Mesothelial cell of epicardium (in vitro differentiated cells): ENCODE measurements around the gene SEMA5B. TPM values are rescaled to one million over a fixed set of nuclear protein-coding genes. Genes with fewer than 3 reads are reported as not detected.

Experiments used
- DNase-seq, 2 experiments: peaks; one replicate each; pipeline ENCODE4 v3.0.0; 2021; ENCODE audit warnings: low spot score in 2 of 2; ENCODE audit not compliant: unreplicated experiment in 2 of 2
- H3K27ac Mint-ChIP-seq: 2 replicates; pipeline ENCODE4 v1.8.0; 2021; ENCODE audit warnings: mixed read lengths
- H3K27me3 Mint-ChIP-seq: 2 replicates; pipeline ENCODE4 v1.8.0; 2021; ENCODE audit warnings: low read depth, mixed read lengths
- H3K36me3 Mint-ChIP-seq: 2 replicates; pipeline ENCODE4 v1.8.0; 2021; ENCODE audit warnings: mixed read lengths
- H3K4me1 Mint-ChIP-seq: 2 replicates; pipeline ENCODE4 v1.8.0; 2021; ENCODE audit warnings: mixed read lengths
- H3K4me3 Mint-ChIP-seq: 2 replicates; pipeline ENCODE4 v1.8.0; 2021; ENCODE audit warnings: mild to moderate bottlenecking, moderate library complexity, mixed read lengths
- H3K9me3 Mint-ChIP-seq: 2 replicates; pipeline ENCODE4 v1.8.0; 2021; ENCODE audit warnings: mixed read lengths
- total RNA-seq: library from RNA; stranded (reverse); gene quantifications from 3 replicates; pipeline ENCODE4 v1.2.1, GENCODE V29; 2021
- TF ChIP-seq, protein P1 (sequence below): fragments of 200-600 bp; sonication (generic); IDR thresholded peaks from one replicate; pipeline ENCODE4 v1.5.0; 2021; ENCODE audit warnings: antibody characterized with exemption; ENCODE audit not compliant: unreplicated experiment

SEMA5B gene
- total RNA-seq, 1 donor from 2014 or later: 0.27 TPM

DNA sequence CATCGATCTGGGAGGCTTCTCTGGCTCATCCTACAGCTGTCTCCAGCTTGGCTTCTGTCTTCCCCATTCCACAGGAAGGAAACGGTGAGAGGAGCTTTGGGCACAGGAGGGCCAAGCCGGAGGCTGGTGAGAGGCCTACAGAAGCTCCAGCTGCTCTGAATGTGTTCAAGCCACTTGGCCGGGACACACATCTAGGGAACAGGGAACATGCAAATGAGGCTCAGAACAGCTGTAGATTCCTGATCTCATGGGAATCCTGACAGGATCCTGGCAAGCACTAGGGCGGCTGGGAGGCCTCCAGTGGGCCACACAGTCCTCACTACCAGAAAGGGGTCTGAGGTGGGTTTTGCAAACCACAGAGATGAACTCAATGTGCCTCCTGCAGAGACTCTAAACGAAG is 13.7 kb downstream of the SEMA5B start:
- peaks cover 40% of the 10 kb centered on the region for H3K27me3 Mint-ChIP-seq
- no peaks in the 10 kb centered on the region for H3K36me3 Mint-ChIP-seq
- H3K9me3 Mint-ChIP-seq: no peaks in the 10 kb centered on the region
- no peak overlapping the region for H3K4me3 Mint-ChIP-seq
- H3K4me1 Mint-ChIP-seq: no peaks in the 10 kb centered on the region
- H3K27ac Mint-ChIP-seq: no peak overlapping the region
- TF ChIP-seq, protein P1, sequence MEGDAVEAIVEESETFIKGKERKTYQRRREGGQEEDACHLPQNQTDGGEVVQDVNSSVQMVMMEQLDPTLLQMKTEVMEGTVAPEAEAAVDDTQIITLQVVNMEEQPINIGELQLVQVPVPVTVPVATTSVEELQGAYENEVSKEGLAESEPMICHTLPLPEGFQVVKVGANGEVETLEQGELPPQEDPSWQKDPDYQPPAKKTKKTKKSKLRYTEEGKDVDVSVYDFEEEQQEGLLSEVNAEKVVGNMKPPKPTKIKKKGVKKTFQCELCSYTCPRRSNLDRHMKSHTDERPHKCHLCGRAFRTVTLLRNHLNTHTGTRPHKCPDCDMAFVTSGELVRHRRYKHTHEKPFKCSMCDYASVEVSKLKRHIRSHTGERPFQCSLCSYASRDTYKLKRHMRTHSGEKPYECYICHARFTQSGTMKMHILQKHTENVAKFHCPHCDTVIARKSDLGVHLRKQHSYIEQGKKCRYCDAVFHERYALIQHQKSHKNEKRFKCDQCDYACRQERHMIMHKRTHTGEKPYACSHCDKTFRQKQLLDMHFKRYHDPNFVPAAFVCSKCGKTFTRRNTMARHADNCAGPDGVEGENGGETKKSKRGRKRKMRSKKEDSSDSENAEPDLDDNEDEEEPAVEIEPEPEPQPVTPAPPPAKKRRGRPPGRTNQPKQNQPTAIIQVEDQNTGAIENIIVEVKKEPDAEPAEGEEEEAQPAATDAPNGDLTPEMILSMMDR: no peak
- no peak for DNase-seq

DNA sequence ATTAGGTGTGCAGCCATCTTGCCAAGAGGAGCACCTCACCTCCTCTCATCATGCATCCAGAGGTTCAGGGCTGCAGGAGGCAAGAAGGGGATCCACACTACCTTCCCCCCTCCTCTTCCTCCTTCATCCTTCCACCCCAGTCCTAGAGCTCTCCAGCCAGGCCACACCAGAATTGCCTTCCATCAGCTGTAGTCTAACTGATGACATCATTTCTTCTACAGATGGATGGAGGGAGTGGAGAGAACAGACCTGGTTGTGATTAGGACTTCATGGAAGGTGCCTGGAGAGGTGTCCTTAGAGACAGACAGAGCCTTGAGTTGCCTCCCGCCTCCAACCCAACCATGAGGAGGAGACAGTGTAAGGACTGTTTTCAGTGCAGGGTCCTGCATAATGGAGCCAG is 14.9 kb downstream of the SEMA5B start:
- TF ChIP-seq, protein P1: no peak
- H3K9me3 Mint-ChIP-seq: no peaks in the 10 kb centered on the region
- DNase-seq: no peak
- no peaks in the 10 kb centered on the region for H3K4me1 Mint-ChIP-seq
- no peak overlapping the region for H3K4me3 Mint-ChIP-seq
- no peaks in the 10 kb centered on the region for H3K36me3 Mint-ChIP-seq
- H3K27me3 Mint-ChIP-seq: peaks cover 38% of the 10 kb centered on the region
- H3K27ac Mint-ChIP-seq: no peak overlapping the region

DNA sequence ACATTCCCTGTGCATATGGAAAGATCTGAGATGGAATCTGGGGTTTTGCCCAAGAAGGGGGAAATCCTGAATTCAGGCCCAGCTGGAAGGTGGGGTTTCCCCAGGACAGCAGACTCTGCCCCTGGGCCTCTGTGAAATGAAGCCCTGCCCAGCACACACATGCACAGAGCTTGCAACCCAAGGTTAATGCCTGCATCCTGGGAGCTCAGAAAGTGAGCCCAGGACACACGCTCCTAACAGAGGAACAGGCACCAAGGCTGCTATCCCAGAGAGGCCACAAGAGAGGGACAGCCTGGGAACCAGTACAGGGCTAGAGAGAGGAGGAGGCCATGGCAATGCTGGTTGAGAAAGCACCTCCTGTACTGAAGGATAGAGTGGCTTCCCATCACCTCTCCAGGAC is 16.1 kb downstream of the SEMA5B start:
- H3K36me3 Mint-ChIP-seq: no peaks in the 10 kb centered on the region
- H3K4me1 Mint-ChIP-seq: no peaks in the 10 kb centered on the region
- H3K9me3 Mint-ChIP-seq: no peaks in the 10 kb centered on the region
- no peak overlapping the region for H3K4me3 Mint-ChIP-seq
- H3K27ac Mint-ChIP-seq: no peak overlapping the region
- peaks cover 45% of the 10 kb centered on the region for H3K27me3 Mint-ChIP-seq
- TF ChIP-seq, protein P1: no peak
- no peak for DNase-seq

DNA sequence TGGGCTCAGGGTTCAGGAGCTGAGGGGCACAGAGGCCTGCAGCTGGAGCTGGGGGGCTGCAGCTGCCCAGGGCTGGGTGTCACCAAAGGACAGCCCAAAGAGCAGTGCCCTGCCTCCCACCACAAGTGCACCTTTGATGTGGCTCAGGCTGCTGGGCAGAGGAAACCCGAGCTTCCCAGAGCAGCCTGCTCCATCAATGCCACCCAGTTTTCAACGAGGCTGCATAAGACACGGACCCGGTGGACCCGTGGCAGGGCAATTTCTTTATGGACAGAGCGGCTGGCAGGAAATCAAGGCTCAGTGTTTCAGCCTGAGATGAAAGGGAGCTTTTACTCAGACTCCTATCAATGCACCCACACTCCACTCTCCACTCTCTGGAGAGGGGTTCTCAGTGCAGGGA is 18.7 kb downstream of the SEMA5B start:
- H3K9me3 Mint-ChIP-seq: no peaks in the 10 kb centered on the region

DNA sequence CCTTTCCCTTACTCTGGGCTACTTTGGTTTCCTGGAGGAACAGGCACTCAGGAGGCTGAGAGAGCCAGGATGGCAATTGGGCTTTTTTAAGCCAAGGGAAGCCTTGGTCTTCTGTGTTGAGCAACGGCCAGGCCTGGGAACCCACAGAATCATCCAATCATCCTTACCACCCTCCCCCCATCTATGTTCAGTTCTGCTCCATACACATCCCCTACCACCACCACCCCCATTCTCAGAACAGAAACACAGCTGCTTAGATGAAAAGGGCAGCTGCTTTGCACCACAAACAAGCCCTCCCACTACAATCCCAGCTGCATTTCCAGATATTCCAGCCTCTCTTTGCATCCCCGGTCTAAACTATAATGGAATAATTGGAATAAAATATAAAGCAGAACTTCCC is 21.0 kb downstream of the SEMA5B start:
- no peak for DNase-seq
- Mint-ChIP-seq H3K36me3 (no peaks in the 10 kb centered on the region), H3K27me3 (peaks cover 64% of the 10 kb centered on the region), H3K9me3 (no peaks in the 10 kb centered on the region), H3K27ac (no peak overlapping the region), H3K4me1 (no peaks in the 10 kb centered on the region), H3K4me3 (no peak overlapping the region)
- TF ChIP-seq, protein P1: no peak

More for the DNA sequence above, 18.7 kb downstream of the SEMA5B start:
- Mint-ChIP-seq H3K4me3 (no peak overlapping the region), H3K27me3 (peaks cover 51% of the 10 kb centered on the region), H3K36me3 (no peaks in the 10 kb centered on the region), H3K27ac (no peak overlapping the region), H3K4me1 (no peaks in the 10 kb centered on the region)
- no peak for DNase-seq
- TF ChIP-seq, protein P1: no peak

DNA sequence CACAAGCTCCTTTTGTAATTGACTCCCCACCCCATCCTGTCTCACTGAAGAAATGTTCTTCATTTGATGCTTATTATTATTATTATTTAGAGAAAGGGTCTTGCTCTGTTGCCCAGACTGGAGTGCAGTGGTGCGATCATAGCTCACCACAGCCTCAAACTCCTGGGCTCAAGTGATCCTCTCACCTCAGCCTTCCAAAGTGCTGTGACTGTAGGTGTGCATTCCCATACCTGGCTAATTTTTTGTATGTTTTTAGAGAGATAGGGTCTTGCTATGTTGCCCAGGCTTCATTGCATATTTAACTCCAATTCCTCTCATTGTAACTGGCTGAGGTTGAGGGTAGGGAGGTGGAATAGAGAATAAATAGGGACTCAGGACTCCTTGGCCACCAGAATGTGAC is 22.3 kb downstream of the SEMA5B start:
- no peaks in the 10 kb centered on the region for H3K36me3 Mint-ChIP-seq
- H3K27me3 Mint-ChIP-seq: peaks cover 74% of the 10 kb centered on the region
- DNase-seq: no peak
- H3K4me3 Mint-ChIP-seq: no peak overlapping the region
- no peaks in the 10 kb centered on the region for H3K9me3 Mint-ChIP-seq
- H3K27ac Mint-ChIP-seq: no peak overlapping the region
- TF ChIP-seq, protein P1: no peak
- no peaks in the 10 kb centered on the region for H3K4me1 Mint-ChIP-seq
